IPS-15b (cell line): ENCODE results near the gene PARD6B.
"Not testable (repeated sequence)": the region's sequence is repeated elsewhere in the genome, so short reads cannot be mapped to it uniquely, and the experiment has no call there.

ENCODE experiments used
- H3K27me3 ChIP-seq: one replicate; pipeline ENCODE4 v1.6.1; 2013; ENCODE audit warnings: low read length; ENCODE audit not compliant: control insufficient read depth, insufficient read depth
- H3K36me3 ChIP-seq: one replicate; pipeline ENCODE4 v1.6.1; 2013; ENCODE audit warnings: low read length; ENCODE audit not compliant: control insufficient read depth, insufficient read depth
- H3K4me1 ChIP-seq: one replicate; pipeline ENCODE4 v1.6.1; 2013; ENCODE audit warnings: mild to moderate bottlenecking, low read length; ENCODE audit not compliant: control insufficient read depth, insufficient read depth
- H3K4me3 ChIP-seq: one replicate; pipeline ENCODE4 v1.5.1; 2013; ENCODE audit warnings: low read depth, low read length
- H3K9ac ChIP-seq: one replicate; pipeline ENCODE4 v1.6.1; 2013; ENCODE audit warnings: low read depth, mild to moderate bottlenecking, low read length
- H3K9me3 ChIP-seq: one replicate; pipeline ENCODE4 v1.6.1; 2013; ENCODE audit warnings: mild to moderate bottlenecking, low read length; ENCODE audit not compliant: control insufficient read depth, insufficient read depth

The PARD6B gene

GRCh38 chr20:50692552-50692933 lies 38.8 kb upstream of the PARD6B start:
- Histone ChIP-seq H3K9me3 (no peaks in the 10 kb centered on the region), H3K9ac (no peak overlapping the region), H3K36me3 (no peaks in the 10 kb centered on the region), H3K27me3 (no peaks in the 10 kb centered on the region), H3K4me3 (peak overlapping the region; percentile 75), H3K4me1 (peaks cover 22% of the 10 kb centered on the region)

GRCh38 chr20:50693001-50693400 lies 38.4 kb upstream of the PARD6B start:
- Histone ChIP-seq H3K36me3 (no peaks in the 10 kb centered on the region), H3K27me3 (no peaks in the 10 kb centered on the region), H3K4me1 (peaks cover 22% of the 10 kb centered on the region), H3K9me3 (no peaks in the 10 kb centered on the region), H3K9ac (no peak overlapping the region), H3K4me3 (no peak overlapping the region)

GRCh38 chr20:50694379-50695134 lies 36.8 kb upstream of the PARD6B start:
- Histone ChIP-seq H3K4me1 (peaks cover 20% of the 10 kb centered on the region), H3K4me3 (no peak overlapping the region), H3K9me3 (no peaks in the 10 kb centered on the region), H3K9ac (no peak overlapping the region), H3K36me3 (no peaks in the 10 kb centered on the region), H3K27me3 (no peaks in the 10 kb centered on the region)

- Histone ChIP-seq H3K4me1 (peaks cover 14% of the 10 kb centered on the region), H3K36me3 (no peaks in the 10 kb centered on the region), H3K4me3 (no peak overlapping the region), H3K9ac (no peak overlapping the region), H3K9me3 (no peaks in the 10 kb centered on the region), H3K27me3 (peaks cover under 1% of the 10 kb centered on the region)
Observed at GRCh38 chr20:50695135-50695872, 36.1 kb upstream of the PARD6B start.

- not testable (repeated sequence) for H3K9ac ChIP-seq, H3K36me3 ChIP-seq, H3K4me3 ChIP-seq, H3K9me3 ChIP-seq, H3K27me3 ChIP-seq, H3K4me1 ChIP-seq
Observed at GRCh38 chr20:50698255-50698654, 33.1 kb upstream of the PARD6B start.

GRCh38 chr20:50699688-50700087 lies 31.7 kb upstream of the PARD6B start:
- Histone ChIP-seq H3K36me3 (no peaks in the 10 kb centered on the region), H3K27me3 (peaks cover 2% of the 10 kb centered on the region), H3K9ac (no peak overlapping the region), H3K4me3 (no peak overlapping the region), H3K9me3 (no peaks in the 10 kb centered on the region), H3K4me1 (peaks cover 2% of the 10 kb centered on the region)

GRCh38 chr20:50701041-50701963 lies 30.1 kb upstream of the PARD6B start:
- peaks cover 2% of the 10 kb centered on the region for H3K4me1 ChIP-seq
- H3K9ac ChIP-seq = no peak overlapping the region
- no peaks in the 10 kb centered on the region for H3K36me3 ChIP-seq
- peaks cover 2% of the 10 kb centered on the region for H3K27me3 ChIP-seq
- H3K4me3 ChIP-seq = no peak overlapping the region
- no peaks in the 10 kb centered on the region for H3K9me3 ChIP-seq

GRCh38 chr20:50703651-50704438 lies 27.5 kb upstream of the PARD6B start:
- not testable (repeated sequence) for H3K9ac ChIP-seq, H3K4me3 ChIP-seq

GRCh38 chr20:50704514-50704913 lies 26.9 kb upstream of the PARD6B start:
- Histone ChIP-seq H3K36me3 (no peaks in the 10 kb centered on the region), H3K9ac (no peak overlapping the region), H3K4me3 (no peak overlapping the region), H3K9me3 (no peaks in the 10 kb centered on the region), H3K27me3 (peaks cover 2% of the 10 kb centered on the region), H3K4me1 (peaks cover 2% of the 10 kb centered on the region)

More at GRCh38 chr20:50703651-50704438, 27.5 kb upstream of the PARD6B start:
- not testable (repeated sequence) for H3K9me3 ChIP-seq, H3K36me3 ChIP-seq, H3K27me3 ChIP-seq, H3K4me1 ChIP-seq

GRCh38 chr20:50704971-50705370 lies 26.4 kb upstream of the PARD6B start:
- Histone ChIP-seq H3K4me3 (no peak overlapping the region), H3K9me3 (no peaks in the 10 kb centered on the region)

More at GRCh38 chr20:50704971-50705370, 26.4 kb upstream of the PARD6B start:
- H3K27me3 ChIP-seq = peaks cover 2% of the 10 kb centered on the region
- H3K4me1 ChIP-seq = peaks cover 2% of the 10 kb centered on the region
- no peaks in the 10 kb centered on the region for H3K36me3 ChIP-seq
- H3K9ac ChIP-seq = no peak overlapping the region
